Immature natural killer cell (primary cell): ENCODE data around the gene ASB13. TPM values are rescaled to one million over a fixed set of nuclear protein-coding genes. Genes with fewer than 3 reads are reported as not detected.
"Not testable (repeated sequence)": the region's sequence is repeated elsewhere in the genome, so short reads cannot be mapped to it uniquely, and the experiment has no call there.

Experiments
- DNase-seq, 3 donors: peaks; one replicate each; pipeline ENCODE4 v3.0.0; 2022; ENCODE audit warnings: mixed read lengths in 1 of 3
- H3K27ac Mint-ChIP-seq, 6 donors: one replicate each; pipeline ENCODE4 v1.8.0; 2020; ENCODE audit warnings: mixed read lengths in 6 of 6, mild to moderate bottlenecking in 5 of 6, inconsistent platforms in 4 of 6, moderate library complexity in 3 of 6
- H3K27me3 Mint-ChIP-seq, 3 donors: one replicate each; pipeline ENCODE4 v1.8.0; 2020 to 2021; ENCODE audit warnings: low read depth in 3 of 3, mild to moderate bottlenecking in 3 of 3, mixed read lengths in 3 of 3, moderate library complexity in 3 of 3, inconsistent platforms in 1 of 3
- H3K36me3 Mint-ChIP-seq, 3 donors: one replicate each; pipeline ENCODE4 v1.8.0; 2020; ENCODE audit warnings: mixed read lengths in 3 of 3, inconsistent platforms in 2 of 3, mild to moderate bottlenecking in 2 of 3
- H3K4me1 Mint-ChIP-seq, 2 donors: one replicate each; pipeline ENCODE4 v1.8.0; 2020; ENCODE audit warnings: inconsistent platforms in 2 of 2, mild to moderate bottlenecking in 2 of 2, mixed read lengths in 2 of 2, moderate library complexity in 1 of 2
- H3K4me3 Mint-ChIP-seq, 5 donors: one replicate each; pipeline ENCODE4 v1.8.0; 2020; ENCODE audit warnings: mild to moderate bottlenecking in 5 of 5, mixed read lengths in 5 of 5, inconsistent platforms in 3 of 5, moderate library complexity in 3 of 5
- H3K9me3 Mint-ChIP-seq, 6 donors: one replicate each; pipeline ENCODE4 v1.8.0; 2020; ENCODE audit warnings: mild to moderate bottlenecking in 6 of 6, mixed read lengths in 6 of 6, inconsistent platforms in 4 of 6, moderate library complexity in 3 of 6
- polyA plus RNA-seq, 3 donors: library from polyadenylated mRNA; unstranded; fragments of 300-500 nt; fragmentation: Illumina TruSeq; gene quantifications; one replicate each; pipeline ENCODE4 v1.2.3, GENCODE V29; 2021

ASB13 gene
- polyA plus RNA-seq, 3 donors from 2014 or later = 2.8 to 4.1 TPM; not detected in 1

DNA sequence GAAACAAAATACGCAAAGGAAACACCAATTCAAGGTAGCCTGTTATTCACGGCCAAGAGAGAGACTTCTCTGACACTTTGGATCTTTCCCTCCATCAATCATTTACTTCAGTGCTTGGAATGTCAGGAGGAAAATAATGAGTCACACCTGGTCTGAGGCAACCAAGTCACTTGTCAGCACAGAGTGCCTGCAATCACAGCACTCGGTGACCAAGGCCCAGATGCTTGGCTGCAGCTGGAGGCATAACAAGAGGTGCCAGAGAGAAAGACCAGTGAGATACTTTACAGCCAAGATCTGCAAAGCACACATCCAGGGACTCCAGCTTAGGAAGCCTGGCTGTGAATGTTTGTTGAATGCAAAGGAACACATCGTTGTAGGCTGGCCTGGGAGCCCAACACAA lies 33.9 kb downstream of the ASB13 start:
- Mint-ChIP-seq H3K27me3 (peaks cover 1 to 8% (median 3%) of the 10 kb centered on the region in 3 donors), H3K4me1 (peaks cover 3 to 14% of the 10 kb centered on the region in 2 donors), H3K9me3 (no peaks in the 10 kb centered on the region), H3K27ac (no peak overlapping the region), H3K36me3 (no peaks in the 10 kb centered on the region), H3K4me3 (no peak overlapping the region)
- no peak for DNase-seq

GRCh38 chr10:5631936-5632335 lies 34.5 kb downstream of the ASB13 start:
- Mint-ChIP-seq H3K4me1 (peaks cover 3 to 14% of the 10 kb centered on the region in 2 donors), H3K27ac (no peak overlapping the region), H3K4me3 (no peak overlapping the region), H3K9me3 (no peaks in the 10 kb centered on the region), H3K27me3 (peaks cover 1 to 8% (median 3%) of the 10 kb centered on the region in 3 donors), H3K36me3 (no peaks in the 10 kb centered on the region)
- no peak for DNase-seq

GRCh38 chr10:5630112-5630436 lies 36.3 kb downstream of the ASB13 start:
- Mint-ChIP-seq H3K9me3 (no peaks in the 10 kb centered on the region), H3K4me1 (peaks cover 3 to 14% of the 10 kb centered on the region in 2 donors), H3K4me3 (no peak overlapping the region), H3K27me3 (peaks cover 1 to 8% (median 3%) of the 10 kb centered on the region in 3 donors), H3K36me3 (no peaks in the 10 kb centered on the region), H3K27ac (no peak overlapping the region)
- DNase-seq = no peak

GRCh38 chr10:5629303-5630111 lies 36.9 kb downstream of the ASB13 start:
- Mint-ChIP-seq H3K36me3 (no peaks in the 10 kb centered on the region), H3K9me3 (no peaks in the 10 kb centered on the region), H3K27ac (no peak overlapping the region), H3K4me3 (peak overlapping the region in 2 of 5 donors; percentile 29 to 59), H3K4me1 (peaks cover 3 to 14% of the 10 kb centered on the region in 2 donors), H3K27me3 (peaks cover 1 to 6% (median 3%) of the 10 kb centered on the region in 3 donors)
- DNase-seq = peak; percentile 62 to 72 (median 69)

DNA sequence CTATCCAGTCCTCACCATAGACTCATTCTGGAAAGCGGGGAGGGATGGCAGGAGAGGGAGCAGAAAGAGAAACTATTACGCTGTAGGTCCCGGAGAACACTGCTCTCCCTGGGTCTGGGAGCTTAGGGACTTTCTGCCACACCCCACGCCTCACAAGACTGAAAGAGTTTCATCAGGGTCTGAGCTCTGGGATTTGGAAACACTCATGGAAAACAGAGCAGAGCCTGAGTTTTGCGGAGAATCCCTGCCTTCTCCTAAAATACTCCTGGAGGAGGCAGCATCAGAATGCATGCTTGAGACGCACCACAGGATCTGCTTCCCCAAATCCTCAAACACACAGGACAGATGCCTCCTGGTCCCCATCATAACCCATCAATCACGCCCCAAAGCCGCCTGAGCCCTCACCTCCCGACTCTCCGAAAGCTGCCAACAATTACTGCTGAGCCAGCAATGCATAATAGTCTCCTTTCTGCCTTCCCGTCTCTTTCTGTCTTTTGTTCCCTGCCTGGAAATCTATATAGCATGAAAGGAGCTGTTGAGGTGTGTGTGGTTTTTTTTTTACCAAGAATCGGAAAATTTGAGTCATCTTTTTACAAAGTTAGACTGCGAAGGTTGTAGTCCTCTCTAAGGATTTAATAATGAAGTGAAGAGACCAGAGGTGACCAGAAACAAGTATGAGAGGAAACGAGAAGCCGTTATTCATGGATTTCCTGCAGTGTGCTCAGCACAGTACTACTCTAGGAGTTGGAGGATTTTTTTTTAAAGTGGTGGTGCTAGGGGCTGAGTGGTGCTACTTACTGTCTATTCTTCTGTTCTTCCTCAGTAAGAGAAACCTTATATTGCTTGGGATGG lies 37.7 kb downstream of the ASB13 start:
- Mint-ChIP-seq H3K36me3 (no peaks in the 10 kb centered on the region), H3K4me3 (no peak overlapping the region), H3K27me3 (peaks cover 1 to 6% (median 3%) of the 10 kb centered on the region in 3 donors), H3K4me1 (peaks cover 3 to 14% of the 10 kb centered on the region in 2 donors), H3K9me3 (no peaks in the 10 kb centered on the region), H3K27ac (no peak overlapping the region)
- DNase-seq = no peak

- Mint-ChIP-seq H3K27ac (no peak overlapping the region), H3K9me3 (no peaks in the 10 kb centered on the region), H3K4me3 (no peak overlapping the region), H3K36me3 (no peaks in the 10 kb centered on the region), H3K27me3 (peaks cover 1 to 5% (median 3%) of the 10 kb centered on the region in 3 donors), H3K4me1 (peaks cover 3 to 14% of the 10 kb centered on the region in 2 donors)
- no peak for DNase-seq
Measured at GRCh38 chr10:5627486-5628044, 38.8 kb downstream of the ASB13 start.

DNA sequence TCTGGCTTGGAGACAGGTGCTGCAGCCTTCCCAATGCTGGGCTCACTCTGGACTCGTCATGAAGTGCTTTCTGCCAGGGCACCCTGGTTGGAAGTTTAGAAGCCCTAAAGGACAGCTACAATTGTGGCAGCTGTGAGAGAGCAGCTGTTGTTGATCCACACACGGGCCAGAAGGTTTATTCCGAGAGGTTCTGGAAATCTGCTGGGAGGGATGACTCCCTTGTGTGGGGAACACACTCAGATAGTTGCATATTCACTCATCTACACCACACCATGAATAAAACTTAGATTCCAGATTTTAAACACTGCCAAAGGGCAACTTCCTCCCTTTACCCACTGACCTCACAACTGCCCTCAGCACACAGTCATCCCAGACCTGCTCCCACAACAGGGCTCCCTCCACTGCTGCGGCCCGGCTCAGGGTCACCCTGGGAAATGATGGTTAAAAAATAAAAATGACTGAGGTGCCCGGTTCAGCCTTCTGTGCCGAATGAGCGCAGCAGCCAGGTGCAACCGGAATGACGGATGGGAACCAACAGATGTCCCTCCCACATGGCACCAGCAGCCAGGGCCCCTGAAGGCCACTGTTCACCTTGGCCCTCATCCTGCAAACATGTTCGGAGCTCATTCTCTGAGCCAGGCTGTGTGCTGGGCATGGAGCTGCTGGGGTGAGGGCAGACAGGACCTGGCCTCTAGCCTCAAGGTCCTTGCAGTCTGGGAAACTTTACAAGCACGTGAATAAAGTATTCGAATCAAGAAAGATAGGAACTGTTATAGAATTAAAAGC lies 40.2 kb downstream of the ASB13 start:
- Mint-ChIP-seq H3K4me3 (no peak overlapping the region), H3K27ac (no peak overlapping the region), H3K36me3 (no peaks in the 10 kb centered on the region), H3K9me3 (no peaks in the 10 kb centered on the region), H3K27me3 (peaks cover 1 to 5% (median 2%) of the 10 kb centered on the region in 3 donors), H3K4me1 (peaks cover 3 to 14% of the 10 kb centered on the region in 2 donors)
- no peak for DNase-seq

DNA sequence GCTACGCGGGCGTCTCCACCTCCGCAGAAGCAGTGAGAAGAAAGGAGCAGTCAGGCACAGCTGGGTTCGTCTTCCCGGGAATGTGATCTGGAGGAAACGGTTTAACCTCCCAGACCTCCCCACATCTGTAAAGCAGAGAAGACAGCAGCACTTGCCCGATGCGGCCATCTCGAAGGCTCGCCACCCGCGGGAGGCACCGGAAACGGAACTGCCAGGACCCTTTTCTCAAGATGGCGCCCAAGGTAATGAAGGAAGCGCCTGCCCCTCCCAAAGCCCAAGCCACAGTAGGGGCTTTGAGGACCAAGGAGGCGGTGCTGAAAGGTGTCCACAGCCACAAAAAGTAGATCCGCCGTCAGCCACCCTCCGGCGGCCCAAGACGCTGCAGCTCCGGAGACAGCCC lies 41.7 kb downstream of the ASB13 start:
- no peak for DNase-seq
- Mint-ChIP-seq H3K4me1 (peaks cover 3 to 12% of the 10 kb centered on the region in 2 donors), H3K9me3 (no peaks in the 10 kb centered on the region), H3K27me3 (peaks cover 1 to 10% (median 2%) of the 10 kb centered on the region in 3 donors), H3K4me3 (no peak overlapping the region), H3K27ac (no peak overlapping the region), H3K36me3 (no peaks in the 10 kb centered on the region)

DNA sequence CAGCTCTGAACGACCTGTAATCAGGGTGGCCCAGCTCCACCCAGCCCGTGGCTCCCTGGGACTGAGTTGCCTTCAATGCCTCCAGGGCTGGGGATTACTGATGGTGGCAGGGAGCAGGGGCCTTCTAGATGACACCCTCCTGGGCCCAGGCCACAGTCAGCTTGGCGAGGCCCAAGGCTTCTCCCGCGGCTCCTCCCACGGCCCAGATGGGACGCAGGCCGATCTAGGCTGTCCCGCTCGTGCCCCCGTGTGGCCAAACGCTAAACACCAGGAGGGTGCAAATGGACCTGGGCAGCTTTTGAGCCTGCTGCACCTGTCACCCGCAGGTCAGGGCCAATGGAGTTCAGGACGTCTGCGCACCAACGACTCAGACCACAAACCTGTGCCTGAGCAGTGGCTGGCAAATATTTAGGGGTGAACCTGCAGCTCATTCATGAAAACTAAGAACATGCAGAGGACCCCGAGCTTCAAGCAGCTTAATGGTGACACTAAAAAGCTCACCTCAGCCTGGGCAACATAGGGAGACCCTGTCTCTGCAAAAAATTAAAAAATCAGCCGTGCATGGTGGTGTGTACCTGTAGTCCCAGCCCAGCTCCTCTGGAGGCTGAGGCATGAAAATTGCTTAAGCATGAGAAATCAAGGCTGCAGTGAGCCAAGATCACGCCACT lies 43.2 kb downstream of the ASB13 start:
- H3K4me3 Mint-ChIP-seq = no peak overlapping the region
- no peaks in the 10 kb centered on the region for H3K9me3 Mint-ChIP-seq
- no peaks in the 10 kb centered on the region for H3K4me1 Mint-ChIP-seq
- H3K27ac Mint-ChIP-seq = no peak overlapping the region
- peak; percentile 49 to 66 (median 50) for DNase-seq
- H3K27me3 Mint-ChIP-seq = peaks cover 0 to 6% (median 3%) of the 10 kb centered on the region in 3 donors
- H3K36me3 Mint-ChIP-seq = no peaks in the 10 kb centered on the region

- peak overlapping the region in 1 of 6 donors; percentile 9 for H3K27ac Mint-ChIP-seq
Measured at GRCh38 chr10:5622186-5622960, 44.0 kb downstream of the ASB13 start.

DNA sequence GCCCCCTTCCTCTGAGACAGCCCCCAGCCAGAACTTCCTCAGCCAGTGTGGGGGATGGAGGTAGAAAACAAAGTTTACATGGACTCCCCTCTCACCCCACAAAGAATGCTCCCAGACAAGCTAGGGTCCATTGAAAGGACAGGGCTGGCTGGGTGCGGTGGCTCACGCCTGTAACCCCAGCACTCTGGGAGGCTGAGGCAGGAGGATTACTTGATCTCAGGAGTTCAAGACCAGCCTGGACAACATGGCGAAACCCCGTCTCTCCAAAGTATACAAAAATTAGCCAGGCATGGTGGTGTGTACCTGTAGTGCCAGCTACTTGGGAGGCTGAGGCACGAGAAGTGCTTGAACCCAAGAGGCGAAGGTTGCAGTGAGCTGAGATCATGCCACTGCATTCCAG lies 45.0 kb downstream of the ASB13 start:
- H3K4me1 Mint-ChIP-seq, H3K36me3 Mint-ChIP-seq, DNase-seq, H3K4me3 Mint-ChIP-seq, H3K27me3 Mint-ChIP-seq, H3K27ac Mint-ChIP-seq, H3K9me3 Mint-ChIP-seq: not testable (repeated sequence)

More at GRCh38 chr10:5622186-5622960, 44.0 kb downstream of the ASB13 start:
- no peaks in the 10 kb centered on the region for H3K4me1 Mint-ChIP-seq
- H3K9me3 Mint-ChIP-seq = no peaks in the 10 kb centered on the region
- H3K27me3 Mint-ChIP-seq = peaks cover 0 to 6% (median 1%) of the 10 kb centered on the region in 3 donors
- H3K4me3 Mint-ChIP-seq = no peak overlapping the region
- H3K36me3 Mint-ChIP-seq = no peaks in the 10 kb centered on the region
- DNase-seq = no peak

GRCh38 chr10:5620966-5621365 lies 45.4 kb downstream of the ASB13 start:
- Mint-ChIP-seq H3K9me3 (no peaks in the 10 kb centered on the region), H3K27ac (peak overlapping the region in 1 of 6 donors; percentile 26), H3K4me3 (no peak overlapping the region), H3K36me3 (no peaks in the 10 kb centered on the region), H3K27me3 (peaks cover 0 to 6% (median 1%) of the 10 kb centered on the region in 3 donors), H3K4me1 (no peaks in the 10 kb centered on the region)
- DNase-seq = no peak
